NCI-H146 (cell line): ENCODE results near the gene C11orf24.
"Not testable (repeated sequence)": the region's sequence is repeated elsewhere in the genome, so short reads cannot be mapped to it uniquely, and the experiment has no call there.

Experiments
- DNase-seq: peaks from one replicate; lab custom pipeline; 2025; lab: John Stamatoyannopoulos, UW

Gene C11orf24

DNA sequence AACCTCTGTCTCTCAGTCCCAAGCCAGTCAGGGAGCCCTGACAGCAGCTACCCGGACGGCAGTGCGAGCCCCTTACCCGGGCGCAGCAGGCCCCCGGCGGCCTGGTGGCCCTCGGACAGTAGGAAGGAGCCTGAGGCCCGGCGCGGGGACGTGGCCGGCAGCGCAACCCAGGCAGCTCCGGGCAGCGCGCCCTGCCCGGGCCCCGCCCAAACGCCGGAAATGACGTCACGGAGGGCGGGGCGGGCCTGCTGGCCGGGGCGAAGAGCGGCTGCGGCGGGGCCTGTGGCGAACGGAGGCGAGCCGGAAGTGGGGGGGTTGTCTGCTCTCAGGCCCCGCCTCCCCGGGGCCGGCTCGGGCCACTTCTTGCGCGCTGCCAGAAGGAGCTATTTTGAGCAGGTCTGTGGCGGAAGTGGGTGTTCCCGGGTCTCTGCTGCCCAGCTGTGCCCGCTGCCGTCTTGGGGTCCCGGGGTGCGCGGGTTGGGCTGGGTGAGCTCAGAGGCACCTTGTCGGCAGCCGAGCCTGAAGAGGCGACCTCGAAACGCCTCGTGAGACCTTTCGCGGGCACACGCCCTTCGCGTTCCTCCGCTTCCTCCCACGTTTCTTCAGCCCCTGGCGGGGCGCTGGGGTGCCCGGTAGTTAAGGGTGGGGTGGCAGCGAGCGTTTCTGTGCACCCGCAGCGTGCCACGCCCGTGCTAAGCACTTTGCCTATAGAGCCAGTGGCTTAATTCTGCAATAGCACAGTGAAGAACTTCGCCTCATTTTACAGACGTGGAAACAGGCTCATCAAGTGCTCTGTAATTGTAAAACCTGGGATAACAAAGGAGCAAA, at the start of gene C11orf24:
Gene C11orf24 (minus strand): TSS at position 193 of the 828 bp plus-strand sequence. CDS start 8,206 bp downstream, outside the sequence.
- DNase-seq, result peak; percentile 94

DNA sequence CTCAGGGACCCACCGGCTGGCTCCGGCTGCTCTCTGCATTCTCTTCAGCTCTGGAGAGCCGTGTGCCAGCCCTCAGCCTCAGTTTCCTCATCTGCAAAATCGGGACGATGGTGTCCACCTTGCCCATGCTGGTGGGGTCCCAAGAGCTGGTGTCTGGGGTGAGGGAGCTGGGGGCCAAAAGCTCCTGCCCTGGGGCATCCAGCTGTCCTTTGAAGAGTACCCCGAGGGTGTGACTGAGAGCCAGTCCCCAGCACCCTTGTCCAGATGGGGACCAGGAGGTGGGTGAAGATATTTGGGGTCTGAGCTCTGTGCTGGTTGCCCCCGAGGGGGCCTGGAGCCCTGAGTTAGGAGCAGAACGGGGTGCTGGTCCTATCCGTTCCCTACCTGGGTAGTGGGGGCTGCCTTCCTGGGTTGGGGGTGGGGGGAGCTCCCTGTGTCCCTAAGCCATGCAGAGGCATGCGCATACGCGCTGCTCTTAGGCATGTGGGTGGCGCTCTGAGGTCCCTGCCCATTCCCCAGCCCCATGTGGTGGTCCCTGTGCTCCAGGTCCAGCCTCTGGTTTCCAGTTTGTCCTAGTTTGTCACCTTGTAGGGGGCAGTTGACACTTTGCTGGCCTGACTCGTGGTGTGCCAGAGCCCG, 45.5 kb upstream of the C11orf24 start:
- no peak for DNase-seq

DNA sequence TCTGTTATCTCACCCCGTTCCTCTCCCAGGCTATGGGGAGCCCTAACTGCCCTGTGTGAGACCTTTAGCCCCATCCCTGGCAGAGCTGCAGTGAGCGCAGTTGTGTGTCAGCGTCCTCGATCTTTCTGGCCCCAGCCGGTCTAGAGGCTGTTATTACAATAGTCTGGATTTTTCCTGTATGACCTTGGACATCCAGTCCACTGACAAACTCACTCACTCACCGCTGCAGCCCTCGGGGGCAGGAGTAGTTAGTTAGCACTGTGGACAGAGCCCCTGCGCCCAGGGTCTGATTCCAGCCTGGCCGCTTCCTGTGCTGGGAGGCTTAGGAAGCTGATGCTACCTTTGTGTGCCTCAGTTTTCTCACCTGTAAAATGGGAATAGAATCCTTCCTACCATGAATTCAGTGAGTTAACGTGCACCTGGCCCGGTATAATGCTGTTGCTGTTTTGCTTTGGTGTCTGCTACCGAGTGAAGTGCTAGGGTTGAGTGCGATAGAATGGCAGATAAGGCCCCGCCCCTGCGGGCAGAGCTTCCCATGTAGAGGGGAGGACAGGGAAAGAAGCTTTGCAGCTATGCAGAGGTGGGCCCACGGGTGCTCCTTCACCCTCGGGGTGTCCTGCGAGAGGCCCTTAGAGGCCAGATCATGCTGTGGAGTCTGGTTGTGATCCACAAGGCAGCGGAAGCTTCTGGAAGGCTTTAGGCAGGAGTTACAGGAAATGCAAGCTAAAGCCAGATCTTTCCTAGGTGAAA, 43.6 kb upstream of the C11orf24 start:
- no peak for DNase-seq

DNA sequence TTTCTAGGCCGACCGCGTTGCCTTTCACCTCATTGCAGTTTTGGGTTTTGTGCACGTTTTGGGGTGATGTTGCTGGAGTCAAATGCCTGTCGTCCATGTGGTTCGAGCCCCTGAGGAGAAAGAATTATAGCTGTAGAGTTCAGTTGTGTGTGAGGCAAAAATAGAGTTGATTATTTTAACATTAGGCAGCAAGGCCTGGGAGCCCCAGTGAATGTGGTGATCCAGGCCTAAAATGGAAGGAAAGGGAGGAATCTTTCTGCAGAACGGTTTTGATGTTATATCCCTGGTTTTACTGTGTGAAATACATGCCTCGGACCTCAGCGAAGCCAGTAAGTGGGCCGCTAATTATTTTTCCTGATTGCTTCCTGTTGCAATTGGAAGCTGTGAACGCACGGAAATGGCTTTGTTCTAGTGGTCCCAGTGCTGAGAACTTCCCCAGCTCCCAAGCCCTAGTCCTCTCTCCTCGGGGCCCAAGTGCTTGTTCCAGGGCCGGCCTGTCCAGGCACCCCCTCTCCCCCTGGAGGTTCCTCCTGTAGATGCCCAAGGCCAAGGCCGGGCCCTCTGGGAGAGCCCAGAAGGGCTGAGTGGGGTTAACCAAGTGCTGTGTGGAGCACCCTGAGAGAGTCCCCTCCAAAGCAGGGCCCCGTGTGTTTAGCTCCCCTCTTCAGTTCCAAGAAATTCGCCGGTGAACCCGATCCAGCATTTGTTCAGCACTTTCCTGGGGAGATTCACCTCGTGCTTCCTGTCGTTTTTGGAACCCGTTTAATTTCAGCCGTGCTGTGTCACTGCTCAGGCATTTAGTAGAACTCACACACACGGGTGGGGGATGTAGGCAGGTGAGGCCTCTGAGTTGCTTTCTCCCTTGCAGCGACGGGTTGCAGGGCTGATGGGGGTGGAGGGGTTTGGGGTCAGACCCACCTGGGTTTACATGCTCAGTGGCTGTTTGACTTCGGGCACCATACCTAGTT, 42.7 kb upstream of the C11orf24 start:
- DNase-seq, result no peak

DNA sequence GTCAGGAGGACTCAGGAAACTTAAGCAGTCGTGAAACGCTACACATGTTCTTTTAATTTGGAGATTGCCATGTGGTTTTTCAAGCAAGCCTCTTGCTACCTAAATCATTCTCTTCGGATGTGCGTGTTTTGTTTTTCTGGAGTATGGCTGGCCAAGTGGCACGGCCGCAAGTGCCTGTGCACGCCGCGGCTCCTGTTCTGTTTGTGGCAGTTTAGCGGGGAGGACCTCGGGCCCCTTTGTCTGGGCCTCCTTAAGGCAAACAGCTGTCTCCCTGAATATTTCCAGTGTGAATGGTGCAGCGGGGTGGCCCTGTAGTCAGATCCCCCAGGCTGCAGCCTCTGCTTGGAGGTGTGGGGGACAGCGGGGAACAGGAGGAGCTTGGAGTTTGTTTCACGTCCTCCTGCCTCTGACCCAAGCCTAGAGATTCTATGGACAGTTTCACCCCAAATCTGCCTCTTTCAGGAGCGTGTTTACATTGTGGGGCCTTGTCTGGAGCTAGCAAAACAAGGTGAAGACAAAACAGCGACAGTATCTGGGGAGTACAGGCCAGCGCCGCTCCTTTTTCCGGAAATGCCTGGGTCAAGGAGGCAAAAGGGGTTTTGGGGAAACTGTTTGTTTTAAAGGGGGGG, 41.9 kb upstream of the C11orf24 start:
- peak; percentile 27 for DNase-seq

DNA sequence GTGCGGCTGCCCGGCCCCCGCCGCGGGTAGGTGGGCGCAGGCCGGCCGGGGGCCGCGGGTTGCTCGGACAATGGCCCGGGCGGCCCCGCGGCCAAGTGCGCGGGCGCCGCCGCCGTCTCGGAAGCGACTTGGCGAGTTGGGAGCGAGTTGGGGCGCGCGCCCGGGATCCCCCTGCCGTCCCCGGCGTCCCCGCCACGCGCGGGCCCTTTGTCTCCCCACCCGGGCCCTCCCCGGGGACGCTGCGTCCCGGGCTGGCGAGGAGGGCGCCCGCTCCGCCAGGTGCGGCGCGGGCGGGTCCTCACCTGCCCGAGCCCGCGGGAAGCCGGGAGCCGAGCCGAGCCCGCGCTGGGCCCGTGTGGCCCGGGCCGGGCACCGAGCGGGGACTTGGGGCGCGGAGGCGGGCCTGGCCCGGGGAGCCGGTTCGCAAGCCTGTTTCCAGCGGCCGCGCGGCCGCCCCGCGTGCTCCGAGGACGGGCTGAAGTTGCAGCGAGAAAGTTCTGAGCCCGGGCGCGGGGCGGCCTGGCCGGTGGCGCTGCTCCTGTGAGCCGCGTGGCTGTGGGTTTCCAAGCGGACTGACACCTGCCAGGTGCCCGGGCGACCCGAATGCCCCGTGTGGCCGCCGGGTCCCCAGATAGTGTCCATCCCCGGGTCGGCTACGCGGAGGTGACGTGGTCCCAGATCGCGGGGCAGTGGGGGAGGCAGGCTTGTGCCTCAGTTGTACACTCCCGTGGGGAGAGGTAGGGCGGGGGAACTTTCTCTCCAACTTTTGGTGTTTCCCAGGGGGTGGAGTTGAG, 41.2 kb upstream of the C11orf24 start:
- DNase-seq, result no peak

DNA sequence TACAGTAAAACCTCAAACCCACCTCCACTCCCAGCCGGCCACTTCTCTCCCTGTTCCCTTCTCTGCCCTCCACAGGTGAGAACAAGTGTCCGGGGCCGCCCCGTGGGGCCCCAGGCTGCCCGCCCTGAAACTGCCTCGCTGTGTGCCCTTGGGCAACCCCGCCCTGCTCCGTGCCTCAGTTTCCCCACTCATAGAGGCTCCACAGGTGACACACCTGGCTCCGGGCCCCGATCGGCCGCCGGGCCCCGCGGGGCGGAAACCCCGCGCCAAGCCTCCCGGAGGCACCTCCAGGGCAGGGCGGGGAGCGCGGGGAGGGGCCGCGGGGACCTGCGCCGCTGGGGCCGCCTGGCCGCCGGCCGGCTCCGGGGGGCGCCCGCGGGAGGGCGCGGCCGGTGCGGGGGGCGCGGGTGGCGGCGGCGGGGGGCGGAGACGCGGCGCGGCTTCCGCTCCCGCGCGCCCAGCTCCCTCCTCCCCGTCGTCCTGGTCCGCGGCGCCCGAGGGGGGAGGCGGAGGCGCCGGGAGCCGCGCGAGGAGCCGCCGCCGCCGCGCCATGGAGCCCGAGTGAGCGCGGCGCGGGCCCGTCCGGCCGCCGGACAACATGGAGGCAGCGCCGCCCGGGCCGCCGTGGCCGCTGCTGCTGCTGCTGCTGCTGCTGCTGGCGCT, 40.5 kb upstream of the C11orf24 start, which contains the start of gene LRP5:
Gene LRP5 (plus strand): TSS at position 475 of the 663 bp plus-strand sequence. CDS start 124 bp downstream, at position 599.
- peak; percentile 61 for DNase-seq

DNA sequence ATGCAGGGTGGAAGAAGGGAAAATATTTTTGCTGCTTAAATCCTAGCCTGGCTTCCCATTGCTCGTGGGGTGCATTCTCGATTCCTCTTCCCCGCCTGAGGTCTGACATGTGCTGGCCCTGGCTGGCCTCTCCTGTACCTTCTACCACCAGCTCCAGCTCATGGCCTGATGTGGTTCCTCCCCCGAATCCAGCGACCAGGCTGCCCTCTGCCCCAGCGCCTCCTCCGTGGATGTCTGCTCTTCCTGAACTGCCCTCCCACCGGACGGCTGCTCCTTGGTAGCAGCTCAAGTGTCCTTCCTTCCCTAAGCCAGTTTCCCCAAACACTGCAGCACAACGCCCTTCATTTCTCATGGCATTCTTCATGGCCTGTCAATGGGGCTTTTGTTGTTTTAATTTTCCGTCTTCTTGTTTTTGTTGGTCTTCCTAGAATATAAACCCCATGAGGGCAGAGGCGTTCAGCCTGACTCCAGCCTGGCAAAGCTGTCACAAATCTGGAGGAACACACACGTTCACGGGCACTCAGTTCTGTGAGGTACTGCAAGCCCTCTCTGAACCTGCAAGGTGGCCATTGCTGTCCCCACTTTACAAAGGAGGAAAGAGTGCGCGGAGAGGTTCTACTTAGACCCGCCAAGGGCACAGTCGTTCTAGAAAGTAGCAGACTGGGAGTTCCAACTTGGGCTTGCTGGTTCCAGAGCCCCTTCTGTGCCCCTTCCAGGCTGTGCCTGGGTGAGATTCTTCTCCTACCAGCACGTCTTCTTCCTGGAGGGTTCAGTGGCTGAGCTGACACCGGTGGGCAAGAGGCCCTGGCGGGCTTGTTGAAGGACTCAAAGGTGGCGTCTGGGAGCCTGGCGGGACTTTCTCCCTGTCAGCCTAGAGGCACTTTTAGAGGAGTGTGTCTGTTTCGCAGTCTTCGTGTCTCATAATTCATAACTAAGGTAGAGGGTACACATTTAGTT, 39.7 kb upstream of the C11orf24 start:
- no peak for DNase-seq

DNA sequence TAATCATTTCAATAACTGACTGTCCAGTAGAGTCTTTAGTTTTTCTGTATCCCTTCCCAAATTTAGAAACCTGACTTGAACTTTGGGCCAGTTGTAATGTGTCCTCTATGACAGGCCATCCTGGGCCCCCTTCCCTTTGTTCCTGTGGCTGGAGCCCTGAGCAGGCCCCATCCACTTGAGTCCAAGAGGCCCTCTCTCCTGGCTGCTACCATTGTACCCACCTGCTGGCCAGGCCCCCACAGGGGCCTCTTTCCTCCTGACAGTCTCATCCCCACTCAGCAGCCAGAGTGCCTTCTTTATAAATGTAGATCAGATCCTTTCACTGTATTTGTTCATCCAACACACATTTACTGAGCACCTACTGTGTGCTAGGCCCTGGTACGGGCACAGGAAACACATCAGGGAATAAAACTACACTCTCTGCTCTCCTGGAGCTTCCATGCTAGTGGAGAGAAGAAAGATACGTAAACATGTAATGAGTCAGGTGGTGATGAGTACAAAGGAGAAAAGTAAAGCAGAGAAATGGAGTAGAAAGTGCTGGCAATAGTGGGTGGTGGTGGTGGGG, 37.9 kb upstream of the C11orf24 start:
- DNase-seq, result no peak

DNA sequence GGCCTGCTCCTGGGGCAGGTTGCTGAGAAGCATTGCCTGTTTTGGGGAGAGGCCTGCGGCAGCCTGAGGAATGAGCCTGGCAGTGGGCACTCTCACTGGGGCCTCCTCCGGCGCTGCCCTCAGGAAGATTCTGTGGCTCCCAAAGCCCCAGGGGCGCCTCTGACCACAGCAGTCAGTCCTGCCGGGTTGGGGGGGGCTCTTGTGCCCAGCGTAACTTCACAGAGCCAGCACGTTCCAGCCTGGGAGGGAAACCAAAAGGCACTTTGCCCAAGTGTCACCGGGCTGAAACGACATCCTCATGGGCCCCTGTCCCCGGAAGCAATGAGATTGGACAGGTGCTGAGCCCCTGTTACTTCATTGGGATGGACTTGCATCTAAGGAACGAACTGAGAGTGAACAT, 36.3 kb upstream of the C11orf24 start:
- DNase-seq, result no peak

DNA sequence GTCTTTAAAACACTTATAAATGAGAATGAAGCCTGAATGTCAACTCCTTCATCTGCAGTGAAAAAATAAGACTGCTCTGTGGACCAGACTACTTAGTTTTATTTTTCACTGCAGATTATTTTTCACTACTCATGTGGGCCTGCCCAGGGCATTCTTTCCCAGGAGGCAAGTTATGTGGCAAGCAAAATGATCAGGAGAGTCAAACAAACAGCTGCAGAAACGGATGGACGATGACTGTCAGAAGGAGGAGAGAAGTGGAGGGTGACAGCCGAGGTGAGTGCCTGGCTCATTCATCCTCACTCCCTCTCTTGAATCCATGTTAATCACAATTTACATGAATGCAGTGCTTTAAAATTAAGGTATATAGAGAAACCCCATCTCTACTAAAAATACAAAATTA, 34.9 kb upstream of the C11orf24 start:
- DNase-seq, result no peak

DNA sequence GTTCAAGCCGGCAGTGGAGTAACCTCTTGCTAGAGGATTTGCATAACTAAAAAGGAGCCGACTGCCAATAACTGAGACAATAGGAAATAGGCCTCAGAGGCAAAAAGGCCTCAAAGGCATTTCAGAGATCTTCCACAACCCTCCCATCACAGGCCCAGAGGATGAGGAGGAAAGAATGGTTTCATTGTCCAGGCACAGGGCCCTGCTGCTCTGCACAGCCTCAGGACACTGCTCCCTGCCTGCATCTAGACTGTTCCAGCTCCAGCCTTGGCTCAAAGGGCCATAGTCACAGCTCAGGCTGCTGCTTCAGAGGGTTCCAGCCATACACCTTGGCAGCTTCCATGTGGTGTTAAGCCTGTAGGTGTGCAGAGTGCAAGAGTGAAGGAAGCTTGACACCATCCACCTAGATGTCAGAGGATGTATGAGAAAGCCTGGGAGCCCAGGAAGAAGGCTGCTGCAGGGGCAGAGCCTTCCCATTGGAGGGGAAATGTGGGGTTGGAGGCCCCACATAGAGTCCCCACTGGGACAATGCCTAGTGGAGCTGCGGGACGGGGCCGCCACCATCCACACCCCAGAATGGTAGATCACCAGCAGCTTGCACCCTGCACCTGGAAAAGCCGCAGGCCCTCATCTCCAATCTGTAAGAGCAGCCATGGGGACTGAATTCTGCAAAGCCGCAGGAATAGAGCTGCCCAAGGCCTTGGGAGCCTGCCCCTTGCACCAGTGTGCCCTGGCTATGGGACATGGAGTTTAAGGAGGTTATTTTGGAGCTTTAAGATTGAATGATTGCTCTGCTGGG, 32.4 kb upstream of the C11orf24 start:
- DNase-seq, result no peak

DNA sequence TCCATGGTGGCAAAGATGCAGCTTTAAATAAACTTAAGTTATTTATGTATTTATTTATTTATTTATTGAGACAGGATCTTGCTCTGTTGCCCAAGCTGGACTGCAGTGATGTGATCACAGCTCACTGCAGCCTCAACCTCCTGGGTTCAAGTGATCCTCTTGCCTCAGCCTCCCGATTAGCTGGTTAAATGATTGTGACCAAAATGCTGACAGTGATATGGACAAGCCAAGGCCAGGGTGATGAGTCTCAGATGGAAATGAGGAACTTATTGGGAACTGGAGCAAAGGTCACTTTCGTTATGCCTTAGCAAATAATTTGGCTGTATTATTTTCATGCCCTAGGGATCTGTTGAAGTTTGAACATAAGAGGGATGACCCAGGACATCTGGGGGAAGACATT, 31.3 kb upstream of the C11orf24 start:
- no peak for DNase-seq

DNA sequence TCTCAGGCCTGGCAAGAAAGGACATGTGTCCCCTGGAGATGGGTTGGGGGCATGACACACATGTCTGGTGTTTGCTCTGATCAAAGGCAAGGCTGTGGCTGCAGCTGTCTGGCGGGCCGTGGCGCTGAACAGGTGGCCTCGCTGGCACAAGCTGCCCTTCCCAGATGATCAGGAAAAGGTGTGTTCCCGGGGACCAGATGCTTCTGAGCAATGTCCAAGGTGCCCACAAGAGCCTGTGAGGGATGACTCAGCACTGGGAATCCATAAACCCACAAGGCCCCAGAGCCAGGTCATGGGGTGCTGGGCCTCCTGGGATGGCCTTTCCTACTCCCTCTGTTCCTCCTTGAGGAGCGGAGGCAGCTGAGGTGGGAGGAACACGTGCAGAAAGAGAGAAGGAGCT, 30.9 kb upstream of the C11orf24 start:
- DNase-seq, result peak; percentile 66

DNA sequence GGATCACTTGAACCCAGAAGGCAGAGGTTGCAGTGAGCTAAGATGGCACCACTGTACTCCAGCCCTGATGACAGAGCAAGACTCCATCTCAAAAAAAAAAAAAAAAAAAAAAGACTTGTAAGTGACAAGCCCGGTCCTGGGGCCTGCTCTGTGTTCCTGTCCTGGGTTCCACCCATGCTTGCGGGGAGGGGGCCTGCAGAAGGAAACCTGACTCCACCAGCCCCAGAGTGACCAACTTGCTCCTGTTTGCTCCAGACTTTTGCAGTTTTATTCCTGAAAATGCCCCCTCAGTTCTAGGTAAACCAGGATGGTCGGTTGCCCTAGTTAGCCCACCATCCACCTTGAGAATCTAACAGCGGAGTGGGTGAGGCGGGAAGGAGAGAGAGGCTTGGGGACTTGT, 30.5 kb upstream of the C11orf24 start:
- no peak for DNase-seq

DNA sequence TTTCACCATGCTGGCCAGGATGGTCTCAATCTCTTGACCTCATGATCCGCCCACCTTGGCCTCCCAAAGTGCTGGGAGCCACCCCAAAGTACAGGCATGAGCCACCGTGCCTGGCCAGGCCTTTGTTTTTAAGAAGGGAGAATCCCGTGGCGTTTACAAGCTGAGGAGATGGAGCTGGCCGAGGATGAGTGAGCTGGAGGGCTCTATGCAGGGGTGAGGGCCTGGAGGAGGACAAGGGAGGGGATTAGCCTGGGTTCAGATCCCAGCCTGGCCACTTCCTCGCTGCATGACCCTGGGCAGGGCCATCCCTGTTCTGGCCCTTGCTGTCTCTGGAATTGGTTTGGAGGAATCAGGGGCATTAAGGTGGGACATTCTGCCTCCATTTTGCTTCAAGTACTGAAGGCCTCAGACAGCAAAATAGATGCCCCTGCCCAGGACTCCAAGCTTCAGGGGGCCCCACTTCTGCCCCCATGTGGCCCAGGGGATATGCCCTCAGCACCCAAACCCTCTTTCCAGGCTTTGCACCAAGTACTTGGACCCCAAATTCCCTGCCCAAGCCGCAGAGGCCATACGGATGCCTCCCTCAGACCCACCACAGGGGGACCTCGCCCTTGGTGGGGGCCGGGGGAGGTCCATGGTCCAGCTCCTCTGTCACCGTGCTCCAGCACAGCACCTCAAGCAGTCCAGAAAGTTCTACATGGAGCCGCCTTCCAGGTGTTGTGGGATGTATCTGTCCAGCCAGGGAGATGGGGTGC, 28.5 kb upstream of the C11orf24 start:
- no peak for DNase-seq

DNA sequence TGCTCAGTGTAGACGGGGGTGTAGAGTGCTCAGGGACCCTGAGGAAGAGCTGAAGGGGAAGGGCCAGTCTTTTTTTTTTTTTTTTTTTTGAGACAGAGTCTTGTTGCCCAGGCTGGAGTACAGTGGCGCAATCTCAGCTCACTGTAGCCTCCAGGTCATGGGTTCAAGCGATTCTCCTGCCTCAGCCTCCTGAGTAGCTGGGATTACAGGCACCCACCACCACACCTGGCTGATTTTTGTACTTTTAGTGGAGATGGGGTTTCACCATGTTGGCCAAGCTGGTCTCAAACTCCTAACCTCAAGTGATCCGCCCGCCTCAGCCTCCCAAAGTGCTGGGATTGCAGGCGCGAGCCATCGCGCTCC, 27.7 kb upstream of the C11orf24 start:
- not testable (repeated sequence) for DNase-seq
